ENCODE measurements around the gene EHMT1.

Gene EHMT1

DNA sequence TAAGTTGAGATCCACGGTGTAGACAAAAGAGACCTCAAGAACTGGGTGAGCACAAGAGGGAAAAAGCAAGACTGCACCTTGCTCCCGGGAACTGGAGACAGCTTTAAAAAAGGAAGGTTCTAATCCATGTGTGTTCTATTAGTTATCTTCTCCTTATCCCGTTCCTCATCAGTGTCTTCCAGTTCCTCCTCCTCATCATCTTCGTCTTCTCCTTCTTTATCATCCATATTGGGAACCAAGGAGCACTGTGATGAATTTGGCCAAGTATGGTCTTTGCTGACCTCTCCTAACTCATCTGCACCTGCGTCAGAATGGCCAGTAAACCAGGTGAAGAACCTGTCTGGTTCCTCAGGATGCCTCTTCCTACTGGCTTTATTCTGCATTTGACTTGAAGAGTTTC, 22.1 kb downstream of the EHMT1 start:
- TF ChIP-seq CTCF (conservative IDR thresholded peaks at IDR 0.05), result no peak
- H3K27ac ChIP-seq, result no peak overlapping the region

DNA sequence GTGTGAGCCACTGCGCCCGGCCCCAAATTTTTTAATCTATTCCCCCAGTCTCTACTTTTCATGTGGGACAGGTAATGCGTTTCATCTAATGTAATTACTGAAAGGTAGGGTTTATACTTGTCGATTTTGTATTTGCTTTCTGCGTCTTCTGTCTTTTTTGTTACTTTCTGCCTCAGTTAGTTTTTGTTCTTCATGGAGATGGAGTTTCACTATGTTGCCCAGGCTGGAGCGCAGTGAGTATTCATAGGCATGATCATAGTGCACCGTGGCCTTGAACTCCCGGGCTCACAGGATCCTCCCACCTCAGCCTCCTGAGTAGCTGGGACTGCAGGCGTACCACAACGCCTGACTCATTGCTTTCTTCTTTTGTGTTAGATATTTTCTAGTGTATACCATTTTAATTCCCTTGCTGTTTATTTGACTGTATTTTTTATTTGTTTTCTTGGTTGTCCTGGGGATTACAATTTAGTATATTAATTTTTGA, 23.4 kb downstream of the EHMT1 start:
- TF ChIP-seq CTCF (conservative IDR thresholded peaks at IDR 0.05), result no peak
- no peak overlapping the region for H3K27ac ChIP-seq

GRCh38 chr9:137642892-137643291, 24.1 kb downstream of the EHMT1 start:
- no peak for TF ChIP-seq CTCF (conservative IDR thresholded peaks at IDR 0.05)
- no peak overlapping the region for H3K27ac ChIP-seq

DNA sequence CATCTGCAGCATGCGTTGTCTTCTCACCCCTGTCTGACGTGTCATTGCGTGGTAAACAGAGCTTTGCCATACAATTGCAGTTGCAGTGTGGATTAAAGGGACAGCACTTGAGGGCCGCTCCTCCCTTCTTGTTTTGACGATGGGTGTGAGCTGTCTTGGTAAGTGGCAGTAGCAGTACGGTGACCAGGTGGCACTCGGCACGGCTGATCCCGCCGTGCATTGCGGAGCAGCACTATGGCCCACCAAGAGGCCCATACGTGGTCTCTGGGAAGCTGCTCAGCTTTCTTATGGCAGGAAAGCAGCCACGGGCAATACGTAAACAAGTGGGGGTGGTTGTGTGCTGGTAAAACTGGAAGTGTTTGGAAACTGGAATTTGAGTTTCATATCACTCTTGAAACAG, 25.1 kb downstream of the EHMT1 start:
- H3K27ac ChIP-seq, result no peak overlapping the region
- TF ChIP-seq CTCF (conservative IDR thresholded peaks at IDR 0.05), result no peak

DNA sequence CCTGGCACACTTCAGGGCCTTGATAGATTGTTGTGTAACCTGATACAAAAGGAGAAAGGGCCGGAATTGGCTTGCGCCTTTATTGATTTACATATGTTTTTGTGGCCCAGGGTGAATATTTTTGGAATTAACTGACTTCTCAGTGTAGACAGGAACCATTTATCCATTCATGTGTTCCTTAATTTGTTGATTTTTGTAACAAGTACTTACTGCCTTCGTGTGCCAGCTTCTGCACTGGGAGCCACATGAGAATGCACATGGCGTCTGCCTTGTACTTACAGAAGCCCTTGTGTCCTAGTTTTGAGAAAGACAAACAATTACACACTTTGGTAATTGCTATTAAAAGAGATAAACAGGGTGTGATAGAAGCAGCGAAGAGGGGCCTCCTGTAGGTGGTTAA, 26.4 kb downstream of the EHMT1 start:
- no peak for TF ChIP-seq CTCF (conservative IDR thresholded peaks at IDR 0.05)
- H3K27ac ChIP-seq, result no peak overlapping the region

DNA sequence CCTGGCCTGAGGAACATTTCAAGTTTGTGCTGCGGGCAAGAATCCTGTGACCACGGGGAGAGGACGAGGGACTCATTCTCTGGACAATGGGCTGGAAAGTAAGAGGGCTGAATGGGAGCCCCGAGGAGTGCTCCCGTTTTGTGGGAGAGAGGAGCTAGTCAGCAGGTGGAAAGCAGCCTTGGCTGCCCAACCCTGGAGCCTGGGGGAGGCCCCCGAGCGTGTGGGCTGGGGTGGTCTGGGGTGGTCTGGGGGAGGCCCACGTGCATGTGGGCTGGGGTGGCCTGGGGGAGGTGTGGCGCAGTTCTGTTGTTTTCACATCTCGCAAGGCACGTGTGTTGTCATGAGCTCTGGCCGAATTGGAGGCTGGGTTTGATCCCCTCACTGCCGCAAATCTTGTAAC, 27.5 kb downstream of the EHMT1 start:
- no peak for TF ChIP-seq CTCF (conservative IDR thresholded peaks at IDR 0.05)
- H3K27ac ChIP-seq, result no peak overlapping the region

DNA sequence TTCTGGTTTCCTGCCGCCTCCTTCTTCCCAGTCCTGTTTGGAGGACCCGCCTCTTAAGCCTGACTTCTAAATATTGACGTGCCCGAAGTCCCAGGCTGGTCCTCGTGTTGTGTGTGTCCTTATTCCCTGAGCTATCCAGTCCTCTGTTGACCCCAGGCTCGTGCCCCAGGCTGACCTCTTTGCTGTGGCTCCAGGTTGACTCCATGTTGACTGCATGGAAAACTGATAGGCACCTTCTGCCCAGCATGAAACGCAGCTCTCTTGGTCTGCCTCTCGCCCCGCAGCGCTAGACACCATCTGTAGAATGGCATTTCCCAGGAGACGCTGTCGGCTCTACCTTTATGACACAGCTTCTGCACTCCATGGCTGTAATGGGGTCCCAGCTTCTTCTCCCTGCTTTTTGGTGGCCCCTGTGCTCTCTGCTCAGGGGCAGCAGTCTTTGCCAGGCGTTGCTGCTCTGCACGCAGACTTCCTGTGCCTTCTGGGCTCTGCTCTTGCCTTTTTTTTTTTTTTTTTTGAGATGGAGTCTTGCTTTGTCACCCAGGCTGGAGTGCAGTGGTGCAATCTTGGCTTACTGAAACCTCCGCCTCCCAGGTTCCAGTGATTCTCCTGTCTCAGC, 28.4 kb downstream of the EHMT1 start:
- TF ChIP-seq CTCF (conservative IDR thresholded peaks at IDR 0.05), result no peak
- no peak overlapping the region for H3K27ac ChIP-seq
